Suprapubic skin (tissue), 4 donors: ENCODE data around the gene ATP5MC2.

Experiments used
- EP300 ChIP-seq: sonication (generic); formaldehyde crosslinking; IDR thresholded peaks from one replicate; pipeline ENCODE4 v1.6.1; 2017; ENCODE audit warnings: antibody characterized with exemption
- POLR2A ChIP-seq, 2 donors: fragments of 450-650 bp; IDR thresholded peaks; one replicate each; pipeline ENCODE4 v1.6.1; 2017; ENCODE audit warnings: antibody characterized with exemption in 2 of 2, mild to moderate bottlenecking in 2 of 2, moderate library complexity in 2 of 2
- POLR2AphosphoS5 ChIP-seq, 3 donors: sonication (generic); formaldehyde crosslinking; IDR thresholded peaks; one replicate each; pipeline ENCODE4 v1.6.1; 2017; ENCODE audit warnings: antibody characterized with exemption in 3 of 3
- TF ChIP-seq, protein P1 (sequence below), 2 donors: fragments of 200-600 bp in 1 of 2; fragments of 450-650 bp in 1 of 2; sonication (generic) in 1 of 2; IDR thresholded peaks; one replicate each; pipeline ENCODE4 v1.5.1; 2016 to 2019; ENCODE audit warnings: antibody characterized with exemption in 2 of 2, mild to moderate bottlenecking in 1 of 2, moderate library complexity in 1 of 2

- TF ChIP-seq, protein P1, sequence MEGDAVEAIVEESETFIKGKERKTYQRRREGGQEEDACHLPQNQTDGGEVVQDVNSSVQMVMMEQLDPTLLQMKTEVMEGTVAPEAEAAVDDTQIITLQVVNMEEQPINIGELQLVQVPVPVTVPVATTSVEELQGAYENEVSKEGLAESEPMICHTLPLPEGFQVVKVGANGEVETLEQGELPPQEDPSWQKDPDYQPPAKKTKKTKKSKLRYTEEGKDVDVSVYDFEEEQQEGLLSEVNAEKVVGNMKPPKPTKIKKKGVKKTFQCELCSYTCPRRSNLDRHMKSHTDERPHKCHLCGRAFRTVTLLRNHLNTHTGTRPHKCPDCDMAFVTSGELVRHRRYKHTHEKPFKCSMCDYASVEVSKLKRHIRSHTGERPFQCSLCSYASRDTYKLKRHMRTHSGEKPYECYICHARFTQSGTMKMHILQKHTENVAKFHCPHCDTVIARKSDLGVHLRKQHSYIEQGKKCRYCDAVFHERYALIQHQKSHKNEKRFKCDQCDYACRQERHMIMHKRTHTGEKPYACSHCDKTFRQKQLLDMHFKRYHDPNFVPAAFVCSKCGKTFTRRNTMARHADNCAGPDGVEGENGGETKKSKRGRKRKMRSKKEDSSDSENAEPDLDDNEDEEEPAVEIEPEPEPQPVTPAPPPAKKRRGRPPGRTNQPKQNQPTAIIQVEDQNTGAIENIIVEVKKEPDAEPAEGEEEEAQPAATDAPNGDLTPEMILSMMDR (IDR thresholded peaks at IDR 0.05), result no peak
- TF ChIP-seq POLR2A (IDR thresholded peaks at IDR 0.05) (no peak), POLR2AphosphoS5 (IDR thresholded peaks at IDR 0.05) (no peak), EP300 (no peak)
Observed at GRCh38 chr12:53670971-53671370, 4.9 kb downstream of the ATP5MC2 start.
